Measurements from ENCODE around the gene BMP5.

The BMP5 gene

GRCh38 chr6:55872866-55873265 is 2.5 kb downstream of the BMP5 start:
- no peak for DNase-seq (ENCODE audit: low spot score)

GRCh38 chr6:55870181-55870813 is 5.1 kb downstream of the BMP5 start:
- no peak for DNase-seq (ENCODE audit: low spot score)

- no peak for DNase-seq (ENCODE audit: low spot score)
Observed at GRCh38 chr6:55869674-55870073, 5.7 kb downstream of the BMP5 start.

DNA sequence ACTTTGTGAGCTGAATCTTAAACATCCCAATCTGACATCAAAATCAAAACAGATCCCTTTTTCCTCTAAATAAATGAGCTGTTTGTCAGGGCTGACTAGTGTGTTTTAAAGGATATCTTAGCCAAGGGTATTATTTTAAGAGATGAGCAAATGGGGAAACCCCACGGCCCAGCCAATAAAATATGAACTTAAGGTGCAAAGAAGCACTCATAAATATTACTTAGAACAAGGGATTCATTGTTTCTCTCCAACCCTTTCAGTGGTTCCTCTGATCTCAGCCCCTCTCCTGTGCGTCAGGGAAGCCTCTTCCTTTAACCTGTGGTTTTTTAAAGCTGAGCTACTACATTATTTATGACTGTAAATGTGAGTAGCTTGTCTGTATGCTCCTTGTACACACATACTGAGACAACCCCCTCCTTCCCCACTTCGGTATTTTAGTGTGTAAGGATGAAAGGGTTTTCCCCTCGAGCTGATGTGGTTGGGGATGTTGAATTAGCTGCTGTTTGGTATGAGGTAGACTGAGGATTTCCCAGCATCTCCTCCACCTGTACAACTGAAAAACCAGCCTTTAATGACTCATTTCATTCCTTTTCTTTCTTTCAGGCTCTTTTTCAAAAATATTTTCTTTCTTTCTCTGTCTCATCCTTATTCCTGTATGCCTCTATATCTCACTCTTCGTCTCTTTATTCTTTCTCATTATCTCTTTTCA is 6.5 kb downstream of the BMP5 start:
- no peak for DNase-seq (ENCODE audit: low spot score)

DNA sequence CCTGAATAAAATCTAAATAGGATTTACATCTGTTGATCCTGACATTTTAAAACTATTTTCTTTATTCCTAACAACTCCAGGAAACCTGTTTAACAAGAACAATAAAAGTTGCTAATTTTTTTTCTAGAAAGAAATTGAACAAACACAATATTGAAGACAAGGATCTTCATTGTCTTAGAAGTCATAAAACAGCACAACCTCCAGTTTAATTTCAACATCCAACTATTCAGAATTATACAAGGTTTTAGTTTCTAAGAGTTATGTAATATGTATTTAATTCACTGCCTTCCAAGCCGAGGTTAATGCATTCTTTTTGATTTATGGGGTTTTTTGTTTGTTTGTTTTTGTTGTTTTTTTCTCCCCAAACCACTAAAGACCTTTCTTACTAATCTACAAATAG is 7.2 kb downstream of the BMP5 start:
- no peak for DNase-seq (ENCODE audit: low spot score)

GRCh38 chr6:55866128-55866527 is 9.3 kb downstream of the BMP5 start:
- no peak for DNase-seq (ENCODE audit: low spot score)

DNA sequence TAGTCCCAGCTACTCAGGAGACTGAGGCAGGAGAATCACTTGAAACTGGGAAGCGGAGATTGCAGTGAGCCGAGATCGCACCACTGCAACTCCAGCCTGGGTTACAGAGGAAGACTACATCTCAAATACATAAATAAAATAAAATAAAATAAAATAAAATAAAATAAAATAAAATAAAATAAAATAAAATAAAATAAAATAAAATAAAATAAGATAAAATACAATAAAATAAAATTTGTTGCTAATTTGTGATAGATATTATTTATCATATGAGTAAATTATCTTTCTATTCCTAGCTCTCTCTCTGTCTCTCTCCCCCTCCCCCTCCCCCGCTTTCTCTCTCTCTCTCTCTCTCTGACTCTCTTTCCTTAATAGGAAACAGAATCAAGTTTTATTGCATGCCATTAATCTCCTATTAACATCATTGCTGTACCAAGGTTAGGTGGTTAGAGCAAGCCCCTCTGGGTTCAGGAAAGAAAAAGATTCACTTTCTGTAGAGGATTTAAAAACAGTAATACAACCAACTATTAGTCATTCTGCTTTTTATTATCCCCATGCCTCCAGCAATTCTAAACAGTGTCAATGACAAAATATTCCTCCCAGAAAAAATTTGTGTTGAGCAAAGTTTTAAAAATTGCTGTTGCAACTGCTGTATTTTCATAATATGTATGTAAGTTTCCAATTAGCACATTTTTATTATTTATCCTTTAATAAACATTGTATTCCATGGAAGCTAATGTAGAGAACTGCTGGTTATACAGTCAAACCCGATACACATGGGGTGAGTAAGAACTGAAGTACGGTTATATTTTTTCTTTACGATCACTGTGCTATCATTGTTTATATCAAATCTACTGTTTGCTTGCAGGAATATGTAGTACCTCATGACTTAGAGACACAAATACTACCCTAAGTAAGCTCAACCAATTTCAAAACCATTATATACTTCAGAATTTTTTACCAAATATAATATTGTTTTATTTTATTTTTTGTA is 22.1 kb downstream of the BMP5 start:
- DNase-seq (ENCODE audit: low spot score) = no peak

GRCh38 chr6:55841341-55841740 is 34.0 kb downstream of the BMP5 start:
- no peak for DNase-seq (ENCODE audit: low spot score)

DNA sequence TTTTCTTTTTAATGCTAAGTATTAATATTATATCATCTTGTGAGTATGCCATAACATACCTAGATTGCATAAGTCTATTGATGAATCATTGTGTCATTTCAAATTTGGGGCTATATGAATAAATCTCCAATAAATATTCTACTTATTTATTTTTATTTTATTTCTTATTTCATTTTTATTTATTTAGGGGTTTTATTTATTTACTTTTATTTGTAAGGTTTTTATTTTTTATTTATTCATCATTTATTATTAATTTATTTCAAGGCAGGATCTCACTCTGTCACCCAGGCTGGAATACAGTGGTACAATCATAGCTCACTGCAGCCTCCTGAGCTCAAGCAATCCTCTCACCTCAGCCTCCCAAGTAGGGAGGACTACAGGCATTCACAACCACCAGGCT is 36.3 kb downstream of the BMP5 start:
- no peak for DNase-seq (ENCODE audit: low spot score)

DNA sequence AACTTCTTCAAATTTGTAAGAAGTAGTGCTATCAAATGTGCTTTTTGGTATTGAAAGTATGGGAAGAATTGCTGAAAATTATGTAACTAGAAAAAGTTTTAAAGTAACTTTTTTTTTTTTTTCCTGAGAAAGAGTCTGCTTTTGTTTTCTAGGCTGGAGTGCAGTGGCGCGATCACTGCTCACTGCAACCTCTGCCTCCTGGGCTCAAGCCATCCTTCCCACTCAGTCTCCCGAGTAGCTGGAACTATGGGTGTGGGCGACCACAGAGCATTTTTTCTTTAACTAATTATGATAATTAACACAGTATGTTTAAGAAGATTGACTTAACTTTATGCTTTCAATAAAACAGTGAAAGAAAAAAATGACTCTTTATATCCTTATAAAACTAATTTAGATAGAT is 38.4 kb downstream of the BMP5 start:
- no peak for DNase-seq (ENCODE audit: low spot score)

GRCh38 chr6:55836481-55836880 is 38.9 kb downstream of the BMP5 start:
- DNase-seq (ENCODE audit: low spot score) = no peak

DNA sequence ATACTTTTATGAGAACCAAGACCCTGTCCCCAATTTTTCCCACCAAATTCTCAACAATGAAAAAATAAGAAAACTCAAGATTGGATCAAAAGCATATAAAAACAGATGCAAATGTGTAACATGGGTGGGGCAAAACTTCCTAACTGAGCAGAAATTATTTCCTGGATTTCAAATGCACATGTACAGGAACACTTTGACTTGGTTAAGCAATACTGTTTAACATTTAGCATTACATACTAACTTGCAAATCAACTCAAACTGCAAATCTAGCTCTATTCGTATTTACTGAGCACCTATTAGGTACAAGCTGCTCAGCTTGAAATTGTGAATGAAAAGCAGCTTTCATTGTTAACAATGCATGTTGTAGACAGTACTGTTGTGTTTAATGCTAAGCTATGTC is 40.2 kb downstream of the BMP5 start:
- no peak for DNase-seq (ENCODE audit: low spot score)

GRCh38 chr6:55833284-55833683 is 42.1 kb downstream of the BMP5 start:
- no peak for DNase-seq (ENCODE audit: low spot score)

DNA sequence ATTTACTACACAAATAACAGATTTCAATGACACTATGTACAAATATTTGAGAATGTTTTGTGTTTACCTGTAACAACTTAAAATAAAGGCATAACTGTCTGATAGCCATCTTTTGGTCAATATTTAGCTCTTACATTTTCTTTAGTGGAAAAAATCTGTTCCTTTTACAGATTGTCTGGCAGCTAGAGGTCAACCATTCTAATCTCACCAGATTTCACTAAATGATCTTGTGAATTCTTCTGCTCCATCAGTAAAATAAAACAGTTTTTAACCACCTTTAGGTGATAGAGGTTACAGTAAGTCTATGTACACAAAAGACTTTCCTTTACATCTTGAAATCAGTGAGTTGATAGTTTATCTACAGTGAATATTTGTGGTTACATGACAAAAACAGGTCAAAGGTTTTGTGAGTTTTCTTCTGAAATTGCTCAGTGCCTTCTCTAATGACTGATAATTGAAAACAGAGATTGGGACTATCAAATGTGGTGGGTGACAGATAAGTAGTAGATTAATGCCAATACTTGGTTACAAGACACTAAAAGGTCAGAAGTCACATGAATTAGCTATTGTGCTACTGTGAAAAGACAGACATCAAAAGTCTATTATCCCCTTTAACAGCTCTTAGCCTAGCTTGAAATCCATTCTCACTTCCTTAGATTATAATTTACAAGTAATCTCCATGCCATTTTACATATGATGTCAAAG is 47.4 kb downstream of the BMP5 start:
- no peak for DNase-seq (ENCODE audit: low spot score)

DNA sequence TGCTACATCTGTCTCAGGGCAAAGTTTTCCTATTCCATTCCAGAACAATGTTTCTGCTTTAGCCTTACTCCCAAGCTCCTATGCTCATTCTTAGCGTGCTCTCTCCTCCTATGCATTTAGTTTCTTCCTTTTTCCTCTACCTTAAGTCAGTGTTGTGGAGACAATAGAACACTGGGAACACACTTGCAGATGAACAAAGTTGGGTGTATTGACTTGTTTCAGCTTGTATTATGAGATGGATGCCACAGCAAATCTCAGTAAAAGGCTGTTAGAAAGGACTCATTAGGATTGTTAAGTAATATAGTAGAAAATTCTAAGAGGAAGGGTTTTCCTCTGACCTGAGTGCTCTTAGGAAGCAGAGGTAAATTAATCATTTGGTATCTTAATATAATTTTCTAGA is 48.4 kb downstream of the BMP5 start:
- no peak for DNase-seq (ENCODE audit: low spot score)

DNA sequence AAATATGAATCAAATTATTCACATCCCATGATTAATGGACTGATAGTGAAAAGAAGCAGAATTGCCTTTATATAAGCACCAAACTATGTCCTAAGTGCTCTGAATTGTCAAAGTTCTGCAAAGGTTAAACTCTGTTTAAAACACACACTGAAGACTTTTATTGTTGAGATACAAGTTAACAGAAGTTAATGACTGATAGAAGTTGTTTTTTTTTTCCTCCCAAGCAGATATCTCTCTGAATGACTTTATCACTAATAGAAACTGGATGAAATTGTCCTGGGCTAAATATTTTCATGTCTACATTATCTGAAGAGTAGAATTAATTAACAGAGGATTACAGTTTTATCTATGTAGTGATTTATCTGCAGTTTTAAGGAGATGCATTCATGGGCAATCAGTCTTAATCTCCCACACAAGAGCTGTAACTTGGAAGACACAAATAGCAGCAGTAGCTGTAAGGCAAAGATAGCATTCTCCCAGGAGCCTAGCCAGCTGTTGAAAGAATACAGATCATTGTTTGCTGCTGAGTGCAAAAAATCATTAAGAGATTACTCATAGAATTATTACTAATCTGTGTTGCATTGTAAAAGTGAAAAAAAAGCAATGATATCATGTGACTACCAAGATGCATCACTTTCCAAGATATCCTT is 49.9 kb downstream of the BMP5 start:
- DNase-seq (ENCODE audit: low spot score) = peak; percentile 9

GRCh38 chr6:55822815-55823214 is 52.6 kb downstream of the BMP5 start:
- no peak for DNase-seq (ENCODE audit: low spot score)

GRCh38 chr6:55822005-55822404 is 53.4 kb downstream of the BMP5 start:
- no peak for DNase-seq (ENCODE audit: low spot score)

- no peak for DNase-seq (ENCODE audit: low spot score)
Observed at GRCh38 chr6:55820696-55821095, 54.7 kb downstream of the BMP5 start.

DNA sequence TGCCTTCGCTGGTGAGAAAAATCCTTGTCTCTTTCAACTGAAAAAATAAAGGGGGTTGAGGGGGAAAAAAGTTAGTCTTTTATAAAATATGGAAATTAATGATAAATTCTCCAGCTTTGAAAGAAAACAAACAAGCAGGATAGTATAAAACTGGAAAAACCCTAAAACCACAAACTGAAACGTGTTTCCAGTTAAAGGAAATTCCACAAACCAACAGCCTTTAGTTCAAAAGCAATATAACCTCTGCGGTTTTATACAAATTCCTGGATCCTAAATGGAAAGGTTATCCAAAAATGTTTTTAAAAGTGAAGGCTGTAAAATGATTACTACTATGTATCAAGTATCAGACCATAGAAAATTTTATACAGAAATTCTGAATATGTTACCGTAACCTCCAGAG is 55.6 kb downstream of the BMP5 start:
- DNase-seq (ENCODE audit: low spot score) = no peak

DNA sequence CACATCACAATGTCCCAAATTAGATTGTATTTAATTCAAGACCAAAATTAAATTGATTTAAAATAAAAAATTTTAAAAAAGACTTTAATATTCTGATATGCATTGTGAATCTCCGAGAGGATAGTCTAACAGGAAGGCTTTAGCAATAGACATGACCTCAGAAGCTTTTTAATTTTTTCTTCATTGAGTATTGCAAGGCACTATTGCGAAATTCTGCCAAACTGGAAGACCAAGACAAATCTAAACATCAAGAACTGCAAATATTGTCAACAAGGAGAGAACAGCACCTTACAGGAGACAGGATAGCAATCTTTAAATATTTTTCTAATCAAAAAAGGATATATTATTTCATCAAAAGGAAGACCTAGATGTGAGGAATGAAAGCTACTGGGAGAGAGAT is 56.9 kb downstream of the BMP5 start:
- DNase-seq (ENCODE audit: low spot score) = no peak

DNA sequence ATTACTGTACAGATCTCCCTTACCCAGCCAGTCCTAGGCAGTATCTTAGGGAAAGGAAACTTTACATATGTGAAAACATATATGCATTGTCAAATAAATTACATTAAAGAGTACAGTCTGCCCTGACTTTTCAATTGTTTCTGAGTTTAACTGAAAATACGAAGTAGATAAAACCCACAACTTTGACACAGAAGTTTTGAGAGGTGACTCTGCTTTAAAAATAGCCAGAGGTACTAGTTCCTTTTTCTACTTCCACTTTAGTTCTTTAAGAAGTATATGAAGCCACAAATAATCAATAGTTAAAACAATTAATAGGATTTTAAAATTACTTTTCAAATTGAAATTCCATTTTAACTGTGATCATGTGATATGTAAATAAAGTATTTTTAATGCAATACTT is 62.9 kb downstream of the BMP5 start:
- no peak for DNase-seq (ENCODE audit: low spot score)

Data from AG20443 (cell line).